IMR-90 (cell line): ENCODE measurements around the gene BDKRB1. TPM values are rescaled to one million over a fixed set of nuclear protein-coding genes. Genes with fewer than 3 reads are reported as not detected.

Experiments used
- ATAC-seq: fragments of 200-7000 bp; cut with Tn5 transposase; 2 replicates; pipeline ENCODE4 v1.9.1; 2020; ENCODE audit warnings: low read depth, mild to moderate bottlenecking, moderate library complexity
- BruUV-seq: library from RNA; stranded (reverse); fragments of 400-500 nt; replicated peaks from 2 replicates; lab custom pipeline; 2021; lab: Mats Ljungman, UMichigan
- CTCF ChIA-PET: fragments of 300-600 bp; formaldehyde crosslinking; extraction: SDS; loops from one replicate; lab custom pipeline; 2021; ENCODE audit warnings: antibody characterized with exemption; lab: Yijun Ruan, JAX
- POLR2A ChIA-PET: fragments of 300-600 bp; sonication (Branson Sonifier 250); formaldehyde crosslinking; loops from one replicate; lab custom pipeline; 2022; ENCODE audit warnings: antibody characterized with exemption; ENCODE audit not compliant: unreplicated experiment; lab: Charles Lee
- DNase-seq: peaks from one replicate; pipeline ENCODE4 v3.0.0; 2013
- H2AFZ ChIP-seq: replicated peaks from 2 replicates; pipeline ENCODE3; 2013; ENCODE audit warnings: low read length, mild to moderate bottlenecking; ENCODE audit not compliant: poor library complexity
- H2AK5ac ChIP-seq: 2 replicates; pipeline ENCODE4 v1.6.1; 2013; ENCODE audit warnings: low read depth, low read length, inconsistent platforms
- H2AK9ac ChIP-seq: replicated peaks from 2 replicates; pipeline ENCODE3; 2013; ENCODE audit warnings: mild to moderate bottlenecking, low read depth, low read length, moderate library complexity; ENCODE audit not compliant: poor library complexity
- H2BK120ac ChIP-seq: 2 replicates; pipeline ENCODE4 v1.6.1; 2013; ENCODE audit warnings: low read depth, low read length, inconsistent platforms
- H2BK15ac ChIP-seq: 3 replicates; pipeline ENCODE4 v1.6.1; 2013; ENCODE audit warnings: low read depth, low read length, inconsistent platforms
- H2BK20ac ChIP-seq: 2 replicates; pipeline ENCODE4 v1.6.1; 2013; ENCODE audit warnings: low read depth, mild to moderate bottlenecking, inconsistent platforms, low read length, moderate library complexity
- H2BK5ac ChIP-seq: 2 replicates; pipeline ENCODE4 v1.6.1; 2013; ENCODE audit warnings: mild to moderate bottlenecking, low read depth, low read length, inconsistent platforms; ENCODE audit not compliant: poor library complexity, severe bottlenecking
- H3K14ac ChIP-seq: replicated peaks from 2 replicates; pipeline ENCODE4 v1.6.1; 2013; ENCODE audit warnings: low read depth, low read length, inconsistent platforms
- H3K18ac ChIP-seq: 2 replicates; pipeline ENCODE4 v1.6.1; 2013; ENCODE audit warnings: low read depth, low read length, control low read depth
- H3K23ac ChIP-seq: 2 replicates; pipeline ENCODE4 v1.6.1; 2013; ENCODE audit warnings: low read depth, low read length, inconsistent platforms
- H3K27ac ChIP-seq: 2 replicates; pipeline ENCODE4 v1.5.1; 2013; ENCODE audit warnings: mild to moderate bottlenecking, control low read depth, low read length; ENCODE audit not compliant: insufficient read depth
- H3K27me3 ChIP-seq: 2 replicates; pipeline ENCODE4 v1.6.1; 2013; ENCODE audit warnings: low read length; ENCODE audit not compliant: control insufficient read depth, insufficient read depth
- H3K36me3 ChIP-seq: 2 replicates; pipeline ENCODE4 v1.6.1; 2013; ENCODE audit warnings: low read length, mixed read lengths; ENCODE audit not compliant: control insufficient read depth, insufficient read depth
- H3K4ac ChIP-seq: 2 replicates; pipeline ENCODE4 v1.6.1; 2013; ENCODE audit warnings: low read depth, low read length, inconsistent platforms
- H3K4me1 ChIP-seq: 2 replicates; pipeline ENCODE4 v1.6.1; 2013; ENCODE audit warnings: low read length, mixed read lengths; ENCODE audit not compliant: control insufficient read depth, insufficient read depth
- H3K4me2 ChIP-seq: 2 replicates; pipeline ENCODE4 v1.6.1; 2013; ENCODE audit warnings: low read depth, mild to moderate bottlenecking, control low read depth, low read length, moderate library complexity
- H3K4me3 ChIP-seq: 2 replicates; pipeline ENCODE4 v1.5.1; 2013; ENCODE audit warnings: low read depth, mild to moderate bottlenecking, control low read depth, low read length, moderate library complexity; ENCODE audit not compliant: insufficient read depth
- H3K56ac ChIP-seq: 2 replicates; pipeline ENCODE4 v1.6.1; 2013; ENCODE audit warnings: low read length, inconsistent platforms; ENCODE audit not compliant: insufficient read depth; ENCODE audit errors: extremely low read depth
- H3K79me1 ChIP-seq, 2 experiments: 2 replicates each; pipeline ENCODE4 v1.6.1; 2013; ENCODE audit warnings: low read length in 2 of 2, inconsistent platforms in 1 of 2, low read depth in 1 of 2
- H3K9ac ChIP-seq: 2 replicates; pipeline ENCODE4 v1.6.1; 2013; ENCODE audit warnings: low read depth, low read length, control low read depth
- H3K9me1 ChIP-seq: 2 replicates; pipeline ENCODE4 v1.6.1; 2013; ENCODE audit warnings: low read length, inconsistent platforms; ENCODE audit not compliant: insufficient read depth
- H3K9me3 ChIP-seq: 2 replicates; pipeline ENCODE4 v1.6.1; 2013; ENCODE audit warnings: low read length; ENCODE audit not compliant: control insufficient read depth, insufficient read depth
- H4K20me1 ChIP-seq: 2 replicates; pipeline ENCODE4 v1.6.1; 2013; ENCODE audit warnings: low read length, inconsistent platforms; ENCODE audit not compliant: insufficient read depth
- H4K5ac ChIP-seq: 2 replicates; pipeline ENCODE4 v1.6.1; 2013; ENCODE audit warnings: mild to moderate bottlenecking, low read depth, low read length, control low read depth
- H4K8ac ChIP-seq, 2 experiments: 2 replicates each; pipeline ENCODE4 v1.6.1; 2013; ENCODE audit warnings: low read depth in 2 of 2, low read length in 2 of 2, control low read depth in 1 of 2, inconsistent platforms in 1 of 2
- H4K91ac ChIP-seq: 2 replicates; pipeline ENCODE4 v1.6.1; 2013; ENCODE audit warnings: low read depth, low read length, inconsistent platforms; ENCODE audit not compliant: insufficient read depth
- BHLHE40 ChIP-seq: fragments of 150-350 bp; IDR thresholded peaks from 2 replicates; pipeline ENCODE4 v1.6.1; 2016; ENCODE audit warnings: mild to moderate bottlenecking, low read depth, low read length
- CEBPB ChIP-seq: IDR thresholded peaks from 2 replicates; pipeline ENCODE4 v1.6.1; 2012; ENCODE audit warnings: low read depth, low read length, improper control_type of control experiment
- CHD1 ChIP-seq: IDR thresholded peaks from 2 replicates; pipeline ENCODE4 v1.6.1; 2012; ENCODE audit warnings: low read depth, low read length, improper control_type of control experiment
- FOS ChIP-seq: fragments of 150-350 bp; IDR thresholded peaks from 2 replicates; pipeline ENCODE4 v1.6.1; 2016; ENCODE audit warnings: low read depth, low read length
- MAFK ChIP-seq: IDR thresholded peaks from 2 replicates; pipeline ENCODE4 v1.6.1; 2012; ENCODE audit warnings: low read depth, low read length, improper control_type of control experiment
- MAZ ChIP-seq: IDR thresholded peaks from 2 replicates; pipeline ENCODE4 v1.6.1; 2012; ENCODE audit warnings: low read depth, mild to moderate bottlenecking, low read length, improper control_type of control experiment, moderate library complexity, borderline replicate concordance
- MXI1 ChIP-seq: IDR thresholded peaks from 2 replicates; pipeline ENCODE4 v1.6.1; 2012; ENCODE audit warnings: low read depth, mild to moderate bottlenecking, low read length, moderate library complexity, borderline replicate concordance
- NFE2L2 ChIP-seq: fragments of 150-350 bp; IDR thresholded peaks from 2 replicates; pipeline ENCODE4 v1.6.1; 2016; ENCODE audit warnings: low read depth, mild to moderate bottlenecking, low read length
- POLR2A ChIP-seq: IDR thresholded peaks from 2 replicates; pipeline ENCODE4 v1.6.1; 2012; ENCODE audit warnings: mild to moderate bottlenecking, low read depth, low read length
- RAD21 ChIP-seq: IDR thresholded peaks from 2 replicates; pipeline ENCODE4 v1.6.1; 2012; ENCODE audit warnings: low read length, improper control_type of control experiment
- RCOR1 ChIP-seq: IDR thresholded peaks from 2 replicates; pipeline ENCODE4 v1.6.1; 2012; ENCODE audit warnings: mild to moderate bottlenecking, low read length, improper control_type of control experiment; ENCODE audit not compliant: insufficient replicate concordance
- RFX5 ChIP-seq: IDR thresholded peaks from 2 replicates; pipeline ENCODE4 v1.8.0; 2012; ENCODE audit warnings: low read depth, mild to moderate bottlenecking, low read length, moderate library complexity
- SMC3 ChIP-seq: fragments of 150-350 bp; IDR thresholded peaks from 2 replicates; pipeline ENCODE4 v1.6.1; 2016; ENCODE audit warnings: low read depth, mild to moderate bottlenecking, antibody characterized with exemption, low read length, moderate library complexity
- WGBS, 2 experiments: methylation state at CpG; one replicate each; pipeline versions ENCODE4 v1.1.5 to v1.1.7; 2013; ENCODE audit warnings: missing lambda C conversion rate in 2 of 2; ENCODE audit not compliant: insufficient read length in 1 of 2; ENCODE audit errors: extremely low coverage in 2 of 2; 5-methylcytosine and 5-hydroxymethylcytosine counted together
- dilution Hi-C: fragments of 300-500 bp; cut with HindIII; formaldehyde crosslinking; loops from one replicate; pipeline ENCODE4 v1.14.3; 2018; ENCODE audit warnings: low sequenced_read_pairs; ENCODE audit not compliant: unreplicated experiment
- in situ Hi-C: fragments of 300-500 bp; cut with MboI; formaldehyde crosslinking; loops from 3 replicates; pipeline ENCODE4 v1.14.3; 2019; ENCODE audit warnings: low sequenced_read_pairs, inconsistent platforms, mixed read lengths
- intact Hi-C: fragments of 100-400 bp; cut with micrococcal nuclease; formaldehyde crosslinking; loops from 2 replicates; pipeline ENCODE4 v1.10.0; 2022
- polyA plus RNA-seq, 3 experiments: library from polyadenylated mRNA; depleted of rRNA; stranded (reverse); fragments of >200 nt; gene quantifications; 2 replicates each; pipeline ENCODE4 v1.2.3, GENCODE V29; 2012; ENCODE audit warnings: low replicate concordance in 1 of 3
- total RNA-seq: library from RNA; depleted of rRNA; stranded (reverse); fragments of >200 nt; gene quantifications from 2 replicates; pipeline ENCODE4 v1.2.3, GENCODE V29; 2012
- TF ChIP-seq, protein P1 (sequence below): fragments of 150-350 bp; IDR thresholded peaks from 2 replicates; pipeline ENCODE4 v1.6.1; 2017; ENCODE audit warnings: mild to moderate bottlenecking, antibody characterized with exemption, low read length, low read depth
- TF ChIP-seq, protein P2 (sequence below): fragments of 150-350 bp; IDR thresholded peaks from 2 replicates; pipeline ENCODE4 v1.6.1; 2016; ENCODE audit warnings: low read depth, mild to moderate bottlenecking, low read length, moderate library complexity, borderline replicate concordance

Gene BDKRB1
- total and polyA plus RNA-seq, 2 of the 4 experiments (the other 2 are of a cell fraction), result 56.5 to 130 TPM

DNA sequence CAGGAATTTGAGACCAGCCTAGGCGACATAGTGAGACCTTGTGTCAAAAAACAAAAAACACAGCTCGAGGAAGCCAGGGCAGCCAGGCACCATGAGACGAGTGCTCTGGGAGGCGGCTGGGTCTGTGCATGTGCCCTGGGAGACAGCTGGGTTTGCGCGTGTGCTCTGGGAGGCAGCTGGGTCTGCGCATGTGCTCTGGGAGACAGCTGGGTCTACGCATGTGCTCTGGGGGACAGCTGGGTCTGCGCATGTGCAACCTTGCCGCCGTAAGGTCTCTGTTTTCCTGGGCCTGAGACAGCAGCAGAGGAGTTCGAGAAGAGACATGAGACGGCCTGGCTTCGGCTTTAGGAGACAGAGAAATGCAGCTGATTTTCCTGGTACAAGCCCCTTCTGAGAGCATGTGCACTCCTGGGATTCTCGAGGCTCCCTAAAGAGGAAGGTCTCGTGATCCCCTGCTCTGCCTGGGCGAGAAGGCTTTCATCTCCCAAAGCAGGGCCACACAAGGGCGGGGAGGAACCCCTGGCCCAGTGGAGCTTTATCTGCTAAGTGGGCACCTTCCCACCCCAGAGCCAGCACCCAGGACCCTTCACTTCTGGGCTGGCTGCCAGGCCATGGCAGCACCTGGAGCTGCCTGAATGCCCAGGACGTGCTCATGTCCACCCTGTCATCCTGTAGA is 3.5 kb upstream of the BDKRB1 start:
- in situ Hi-C loops, result loop anchor here (25.0 kb wide), 1 partner anchor 715 kb away; the partner anchor contains the start of gene GLRX5
- peaks cover 42% of the 10 kb centered on the region for H3K4me1 ChIP-seq
- 95% methylated on average over 16 of the region's 19 CpGs; no CpG with 5 or more reads in 1 of the 2 experiments for WGBS, 2 experiments
- TF ChIP-seq MXI1 (no peak), CEBPB (no peak), BHLHE40 (no peak), RCOR1 (no peak), SMC3 (no peak), FOS (no peak), CHD1 (no peak), MAZ (no peak), RFX5 (no peak), NFE2L2 (no peak), RAD21 (no peak), POLR2A (no peak; the same call in 1 of the 2 replicates), MAFK (no peak)
- TF ChIP-seq, protein P1, sequence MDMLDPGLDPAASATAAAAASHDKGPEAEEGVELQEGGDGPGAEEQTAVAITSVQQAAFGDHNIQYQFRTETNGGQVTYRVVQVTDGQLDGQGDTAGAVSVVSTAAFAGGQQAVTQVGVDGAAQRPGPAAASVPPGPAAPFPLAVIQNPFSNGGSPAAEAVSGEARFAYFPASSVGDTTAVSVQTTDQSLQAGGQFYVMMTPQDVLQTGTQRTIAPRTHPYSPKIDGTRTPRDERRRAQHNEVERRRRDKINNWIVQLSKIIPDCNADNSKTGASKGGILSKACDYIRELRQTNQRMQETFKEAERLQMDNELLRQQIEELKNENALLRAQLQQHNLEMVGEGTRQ, result no peak
- TF ChIP-seq, protein P2, sequence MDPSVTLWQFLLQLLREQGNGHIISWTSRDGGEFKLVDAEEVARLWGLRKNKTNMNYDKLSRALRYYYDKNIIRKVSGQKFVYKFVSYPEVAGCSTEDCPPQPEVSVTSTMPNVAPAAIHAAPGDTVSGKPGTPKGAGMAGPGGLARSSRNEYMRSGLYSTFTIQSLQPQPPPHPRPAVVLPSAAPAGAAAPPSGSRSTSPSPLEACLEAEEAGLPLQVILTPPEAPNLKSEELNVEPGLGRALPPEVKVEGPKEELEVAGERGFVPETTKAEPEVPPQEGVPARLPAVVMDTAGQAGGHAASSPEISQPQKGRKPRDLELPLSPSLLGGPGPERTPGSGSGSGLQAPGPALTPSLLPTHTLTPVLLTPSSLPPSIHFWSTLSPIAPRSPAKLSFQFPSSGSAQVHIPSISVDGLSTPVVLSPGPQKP, result no peak

More for the DNA sequence above, 3.5 kb upstream of the BDKRB1 start:
- ChIA-PET POLR2A (interaction anchor here (0.6 kb wide), 1 partner anchor 160 kb away, joined by 4 read pairs; no protein-coding TSS in a partner anchor), CTCF (interaction anchor here (1.2 to 1.6 kb wide), 3 partner anchors 22 to 152 kb away, joined by 3 to 8 read pairs (median 4); no protein-coding TSS in a partner anchor)
- peak overlapping the region; percentile 99 for H4K91ac ChIP-seq
- peak overlapping the region; percentile 51 for H3K9ac ChIP-seq
- DNase-seq, result no peak
- peak overlapping the region; percentile 99 for H2BK120ac ChIP-seq
- H3K9me1 ChIP-seq, result peaks cover 32% of the 10 kb centered on the region
- peak overlapping the region; percentile 89 for H2AK9ac ChIP-seq
- H3K79me1 ChIP-seq, result peaks cover 9 to 58% of the 10 kb centered on the region in 2 experiments; a peak in 3 of 4 replicates
- peak overlapping the region; percentile 18; the same call in 1 of the 2 replicates for H3K4me2 ChIP-seq
- H2AK5ac ChIP-seq, result peak overlapping the region; percentile 97
- peak overlapping the region; percentile 87 for H4K5ac ChIP-seq
- no peaks in the 10 kb centered on the region for H3K9me3 ChIP-seq
- intact Hi-C loops (no loop called here), dilution Hi-C loops (no loop called here)
- H3K4ac ChIP-seq, result peak overlapping the region; percentile 99
- H2BK15ac ChIP-seq, result peak overlapping the region; percentile 80; the same call in 2 of the 3 replicates
- H3K56ac ChIP-seq, result peak overlapping the region; percentile 92
- no TSS peak for BruUV-seq
- H2BK5ac ChIP-seq, result peak overlapping the region; percentile 97
- H3K27me3 ChIP-seq, result no peaks in the 10 kb centered on the region
- peak overlapping the region; percentile 91 for H3K27ac ChIP-seq
- ATAC-seq, result no peak
- peak overlapping the region; percentile 84 for H3K18ac ChIP-seq
- peak overlapping the region; percentile 92 for H3K23ac ChIP-seq
- H2BK20ac ChIP-seq, result peak overlapping the region; percentile 96
- H3K14ac ChIP-seq, result peak overlapping the region; percentile 87
- peak overlapping the region; percentile 79 to 92 for H4K8ac ChIP-seq
- H4K20me1 ChIP-seq, result no peaks in the 10 kb centered on the region
- H3K36me3 ChIP-seq, result peaks cover 8% of the 10 kb centered on the region
- H2AFZ ChIP-seq, result peak overlapping the region; percentile 70
- no peak overlapping the region for H3K4me3 ChIP-seq
